Lower lobe of right lung (tissue), 2 donors: ENCODE results near the gene ADAM19. TPM values are rescaled to one million over a fixed set of nuclear protein-coding genes. Genes with fewer than 3 reads are reported as not detected.

Source experiments
- ATAC-seq, 2 donors: fragments of 200-7000 bp; cut with Tn5 transposase; one replicate each; pipeline ENCODE4 v1.9.1; 2020 to 2022; ENCODE audit warnings: mild to moderate bottlenecking in 2 of 2, moderate library complexity in 2 of 2
- DNase-seq: peaks from one replicate; pipeline ENCODE4 v3.0.0-alpha.2; 2020
- H3K27ac ChIP-seq: fragments of 200-600 bp; one replicate; pipeline ENCODE4 v1.8.0; 2022
- H3K27me3 ChIP-seq: fragments of 200-600 bp; one replicate; pipeline ENCODE4 v1.8.0; 2022; ENCODE audit warnings: low read depth
- H3K36me3 ChIP-seq: fragments of 200-600 bp; one replicate; pipeline ENCODE4 v1.8.0; 2022; ENCODE audit warnings: mild to moderate bottlenecking
- H3K4me1 ChIP-seq: fragments of 200-600 bp; one replicate; pipeline ENCODE4 v1.8.0; 2022
- H3K4me3 ChIP-seq: fragments of 200-600 bp; one replicate; pipeline ENCODE4 v1.8.0; 2022; ENCODE audit warnings: mild to moderate bottlenecking
- H3K9me3 ChIP-seq: fragments of 200-600 bp; one replicate; pipeline ENCODE4 v1.8.0; 2022
- intact Hi-C: fragments of 100-400 bp; cut with DNase I; formaldehyde crosslinking; loops from one replicate; pipeline ENCODE4 v1.11.0; 2022
- total RNA-seq: library from RNA; stranded (reverse); fragmentation: NEBNext Ultra II Directional; extraction: Animal tissue kit (Norgen Biotek cat#: 25700); gene quantifications from one replicate; pipeline ENCODE4 v1.2.1, GENCODE V29; 2021
- TF ChIP-seq, protein P1 (sequence below): fragments of 200-600 bp; IDR thresholded peaks from one replicate; pipeline ENCODE4 v1.8.0; 2022; ENCODE audit warnings: antibody characterized with exemption, mild to moderate bottlenecking
- donor health status: DM: no; HTN: yes; CAD: no; lungs with severe emphysema.

Gene ADAM19
- total RNA-seq, 1 donor from 2014 or later, result 12.0 TPM

DNA sequence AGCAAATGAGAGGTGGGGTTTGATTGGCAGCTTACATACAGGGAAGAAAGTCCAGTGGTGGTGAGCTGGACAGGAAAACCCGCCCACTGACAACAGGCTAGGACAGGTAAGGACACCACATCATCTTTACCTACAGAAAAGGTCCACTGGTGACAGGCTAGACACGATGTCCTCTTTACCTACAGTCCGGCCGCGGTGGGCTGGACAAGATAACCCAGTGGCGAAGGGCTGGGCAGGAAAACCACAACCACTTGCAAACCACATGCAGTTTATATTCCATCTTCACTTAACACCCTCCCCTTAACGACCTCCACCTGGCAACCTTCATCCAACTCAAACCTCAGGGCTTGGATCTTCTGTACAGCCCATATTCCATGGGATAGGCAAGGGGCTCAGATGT, 120.5 kb downstream of the ADAM19 start:
- Histone ChIP-seq H3K36me3 (no peaks in the 10 kb centered on the region), H3K4me1 (peaks cover 6% of the 10 kb centered on the region), H3K27me3 (peaks cover 4% of the 10 kb centered on the region), H3K9me3 (no peaks in the 10 kb centered on the region), H3K27ac (no peak overlapping the region), H3K4me3 (no peak overlapping the region)
- intact Hi-C loops, result no loop called here
- TF ChIP-seq, protein P1, sequence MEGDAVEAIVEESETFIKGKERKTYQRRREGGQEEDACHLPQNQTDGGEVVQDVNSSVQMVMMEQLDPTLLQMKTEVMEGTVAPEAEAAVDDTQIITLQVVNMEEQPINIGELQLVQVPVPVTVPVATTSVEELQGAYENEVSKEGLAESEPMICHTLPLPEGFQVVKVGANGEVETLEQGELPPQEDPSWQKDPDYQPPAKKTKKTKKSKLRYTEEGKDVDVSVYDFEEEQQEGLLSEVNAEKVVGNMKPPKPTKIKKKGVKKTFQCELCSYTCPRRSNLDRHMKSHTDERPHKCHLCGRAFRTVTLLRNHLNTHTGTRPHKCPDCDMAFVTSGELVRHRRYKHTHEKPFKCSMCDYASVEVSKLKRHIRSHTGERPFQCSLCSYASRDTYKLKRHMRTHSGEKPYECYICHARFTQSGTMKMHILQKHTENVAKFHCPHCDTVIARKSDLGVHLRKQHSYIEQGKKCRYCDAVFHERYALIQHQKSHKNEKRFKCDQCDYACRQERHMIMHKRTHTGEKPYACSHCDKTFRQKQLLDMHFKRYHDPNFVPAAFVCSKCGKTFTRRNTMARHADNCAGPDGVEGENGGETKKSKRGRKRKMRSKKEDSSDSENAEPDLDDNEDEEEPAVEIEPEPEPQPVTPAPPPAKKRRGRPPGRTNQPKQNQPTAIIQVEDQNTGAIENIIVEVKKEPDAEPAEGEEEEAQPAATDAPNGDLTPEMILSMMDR, result no peak
- no peak for DNase-seq
- ATAC-seq, result no peak

DNA sequence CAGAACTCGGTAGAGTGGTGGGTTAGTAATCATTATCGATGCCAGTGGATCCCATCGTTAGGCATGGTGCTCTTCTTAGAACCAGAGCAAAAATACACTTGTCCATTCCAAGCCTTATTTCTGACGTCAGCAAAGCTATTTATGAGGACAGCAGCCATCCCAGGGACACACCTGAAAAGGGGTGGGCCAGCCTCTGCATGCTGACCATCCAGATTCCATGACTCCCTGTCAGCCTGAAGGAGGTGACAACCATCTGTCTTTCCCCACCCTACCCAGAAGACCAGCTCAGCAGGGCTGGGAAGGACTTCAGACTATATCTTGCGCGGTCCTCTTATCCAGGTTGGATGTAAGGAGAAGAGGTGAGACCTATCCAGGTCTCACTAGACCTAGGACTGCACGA, 121.3 kb downstream of the ADAM19 start:
- ATAC-seq, result no peak
- intact Hi-C loops, result no loop called here
- no peak overlapping the region for H3K27ac ChIP-seq

DNA sequence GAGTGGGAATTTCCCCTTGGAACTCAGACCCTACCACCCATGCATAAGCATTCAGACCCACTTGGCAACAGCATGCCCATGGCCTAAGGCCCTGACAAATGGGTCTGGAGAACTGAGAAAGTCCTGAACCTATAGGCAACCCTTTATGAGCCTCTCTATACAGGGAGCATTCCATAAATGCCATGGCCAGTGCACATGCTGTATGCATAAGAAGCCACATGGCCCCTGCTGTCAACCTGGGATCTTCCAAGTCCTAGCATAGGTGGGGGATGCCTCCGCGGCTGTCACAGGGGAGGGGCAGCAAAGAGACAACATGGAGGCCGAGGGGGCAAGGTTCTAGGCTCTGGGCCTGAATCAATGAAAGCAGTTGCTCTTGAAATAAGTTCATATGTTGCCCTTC, 123.8 kb downstream of the ADAM19 start:
- no peaks in the 10 kb centered on the region for H3K36me3 ChIP-seq
- H3K4me1 ChIP-seq, result peaks cover 7% of the 10 kb centered on the region
- no peaks in the 10 kb centered on the region for H3K27me3 ChIP-seq
- TF ChIP-seq, protein P1, result no peak
- ATAC-seq (no peak), DNase-seq (no peak)
- H3K4me3 ChIP-seq, result no peak overlapping the region
- H3K9me3 ChIP-seq, result no peaks in the 10 kb centered on the region
- no peak overlapping the region for H3K27ac ChIP-seq
- intact Hi-C loops, result no loop called here

More for the DNA sequence above, 121.3 kb downstream of the ADAM19 start:
- no peak for DNase-seq
- Histone ChIP-seq H3K36me3 (no peaks in the 10 kb centered on the region), H3K27me3 (no peaks in the 10 kb centered on the region), H3K9me3 (no peaks in the 10 kb centered on the region), H3K4me1 (peaks cover 5% of the 10 kb centered on the region), H3K4me3 (no peak overlapping the region)
- TF ChIP-seq, protein P1, result no peak

DNA sequence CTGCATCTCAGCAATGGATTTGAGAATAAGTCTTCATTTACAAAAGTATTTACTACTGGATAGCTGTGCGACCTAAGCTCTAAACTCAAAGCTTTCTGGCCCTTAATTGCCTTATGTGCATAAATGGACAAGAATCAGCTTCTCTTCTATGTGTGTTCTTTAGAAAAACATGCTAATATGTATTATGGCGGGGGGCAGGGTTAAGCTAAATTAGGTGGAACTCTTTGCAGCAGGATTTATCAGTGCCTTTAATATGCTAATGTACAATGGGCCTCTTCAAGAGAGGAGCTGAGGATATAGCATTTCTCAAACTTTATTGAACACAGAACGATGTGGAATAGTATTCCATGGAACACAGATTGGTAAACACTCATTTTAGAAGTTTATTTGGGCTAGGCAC, 125.6 kb downstream of the ADAM19 start:
- TF ChIP-seq, protein P1, result no peak

DNA sequence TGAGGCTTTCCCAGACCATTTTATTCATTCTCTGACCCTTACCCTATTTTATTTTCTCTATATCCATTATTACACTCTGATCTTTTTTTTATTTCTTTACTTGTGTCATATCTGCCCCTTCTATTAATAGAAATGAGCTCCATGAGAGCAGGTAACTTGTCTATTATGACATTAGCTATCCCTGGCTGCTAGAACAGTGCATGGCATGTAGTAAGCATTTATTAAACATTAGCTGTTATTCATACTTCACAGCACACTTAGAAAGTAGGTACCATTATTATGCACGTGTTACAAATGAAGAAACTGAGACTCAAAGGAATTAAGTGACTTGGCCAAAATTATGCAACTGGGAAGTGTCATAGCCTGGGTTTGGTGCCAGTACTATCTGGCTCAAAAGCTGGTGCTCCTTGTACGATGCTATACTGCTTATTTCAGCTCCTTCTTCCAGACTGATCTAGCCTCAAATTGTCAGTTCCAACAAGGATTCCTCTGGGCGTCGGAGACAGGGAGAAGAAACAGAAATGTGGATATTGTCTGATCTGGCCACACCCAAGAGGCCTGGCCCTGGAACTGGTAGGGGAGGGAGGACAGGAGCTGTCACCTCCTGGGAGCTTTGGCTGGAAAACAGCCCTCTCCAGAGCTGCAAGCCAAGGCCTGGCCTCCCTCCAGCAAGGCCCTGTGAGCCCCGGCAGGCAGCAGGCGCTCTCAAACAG, 126.4 kb downstream of the ADAM19 start:
- TF ChIP-seq, protein P1, result no peak
- intact Hi-C loops, result no loop called here
- Histone ChIP-seq H3K4me3 (no peak overlapping the region), H3K27me3 (no peaks in the 10 kb centered on the region), H3K9me3 (no peaks in the 10 kb centered on the region), H3K36me3 (no peaks in the 10 kb centered on the region), H3K27ac (no peak overlapping the region), H3K4me1 (peaks cover 7% of the 10 kb centered on the region)
- DNase-seq (no peak), ATAC-seq (peak in 1 of 2 donors; percentile 34)

More for the DNA sequence above, 125.6 kb downstream of the ADAM19 start:
- Histone ChIP-seq H3K36me3 (no peaks in the 10 kb centered on the region), H3K9me3 (no peaks in the 10 kb centered on the region), H3K27me3 (no peaks in the 10 kb centered on the region), H3K4me3 (no peak overlapping the region), H3K27ac (no peak overlapping the region), H3K4me1 (peaks cover 7% of the 10 kb centered on the region)
- intact Hi-C loops, result no loop called here
- no peak for ATAC-seq
- DNase-seq, result no peak
